MG63 (cell line): ENCODE measurements around the gene NOBOX. TPM values are rescaled to one million over a fixed set of nuclear protein-coding genes. Genes with fewer than 3 reads are reported as not detected.
"Not testable (repeated sequence)": the region's sequence is repeated elsewhere in the genome, so short reads cannot be mapped to it uniquely, and the experiment has no call there.

ENCODE experiments used
- DNase-seq: peaks from one replicate; pipeline ENCODE4 v3.0.0-alpha.2; 2020
- H3K27me3 ChIP-seq: fragments of 250-450 bp; sonication (Bioruptor Pico); 2 replicates; pipeline ENCODE4 v1.5.1; 2020; ENCODE audit warnings: mild to moderate bottlenecking, moderate library complexity
- H3K36me3 ChIP-seq: fragments of 250-450 bp; sonication (Bioruptor Pico); 2 replicates; pipeline ENCODE4 v1.5.1; 2020; ENCODE audit warnings: mild to moderate bottlenecking, moderate library complexity
- H3K4me3 ChIP-seq: fragments of 250-450 bp; sonication (Bioruptor Pico); 2 replicates; pipeline ENCODE4 v1.5.1; 2020; ENCODE audit warnings: mild to moderate bottlenecking, moderate library complexity
- H3K9me3 ChIP-seq: fragments of 250-450 bp; sonication (Bioruptor Pico); 2 replicates; pipeline ENCODE4 v1.5.1; 2020; ENCODE audit warnings: mild to moderate bottlenecking, moderate library complexity
- total RNA-seq: library from RNA; depleted of rRNA; stranded (reverse); fragments of >200 nt; shearing (Covaris generic); gene quantifications from 2 replicates; pipeline ENCODE4 v1.2.3, GENCODE V29; 2014; ENCODE audit warnings: low replicate concordance

NOBOX gene
- total RNA-seq, 1 experiment from 2014 or later, result not detected

GRCh38 chr7:144401490-144401889, 2.0 kb downstream of the NOBOX start:
- Histone ChIP-seq H3K27me3 (no peaks in the 10 kb centered on the region), H3K9me3 (no peaks in the 10 kb centered on the region), H3K4me3 (no peak overlapping the region), H3K36me3 (no peaks in the 10 kb centered on the region)
- no peak for DNase-seq

DNA sequence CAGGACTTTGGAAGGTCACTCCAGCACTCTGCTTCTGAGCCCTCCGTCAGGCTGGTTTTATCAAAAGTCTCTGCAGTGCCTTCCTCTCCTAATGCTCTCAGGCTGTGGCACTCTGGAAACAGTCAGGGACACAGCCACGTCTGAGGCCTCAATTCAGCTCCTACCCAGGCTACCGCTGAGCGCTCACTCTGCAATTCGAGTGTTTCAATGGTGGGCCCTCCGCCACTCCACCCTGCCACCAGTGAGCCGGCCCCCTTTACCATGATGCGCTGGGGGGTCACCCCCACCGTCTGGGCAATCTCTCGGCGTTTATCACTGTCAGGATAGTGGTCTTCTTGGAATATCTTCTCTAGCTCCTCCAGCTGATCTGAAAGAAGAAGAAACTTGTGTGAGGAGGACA, 3.5 kb downstream of the NOBOX start:
- no peak for DNase-seq
- H3K9me3 ChIP-seq, result no peaks in the 10 kb centered on the region
- H3K4me3 ChIP-seq, result no peak overlapping the region
- no peaks in the 10 kb centered on the region for H3K27me3 ChIP-seq
- H3K36me3 ChIP-seq, result no peaks in the 10 kb centered on the region

GRCh38 chr7:144398911-144399310, 4.6 kb downstream of the NOBOX start:
- Histone ChIP-seq H3K27me3 (no peaks in the 10 kb centered on the region), H3K9me3 (no peaks in the 10 kb centered on the region)
- no peak for DNase-seq

GRCh38 chr7:144398291-144398690, 5.2 kb downstream of the NOBOX start:
- no peaks in the 10 kb centered on the region for H3K36me3 ChIP-seq

More at GRCh38 chr7:144398911-144399310, 4.6 kb downstream of the NOBOX start:
- Histone ChIP-seq H3K4me3 (no peak overlapping the region), H3K36me3 (no peaks in the 10 kb centered on the region)

GRCh38 chr7:144397086-144397485, 6.4 kb downstream of the NOBOX start:
- DNase-seq, result no peak
- Histone ChIP-seq H3K9me3 (no peaks in the 10 kb centered on the region), H3K36me3 (no peaks in the 10 kb centered on the region), H3K4me3 (no peak overlapping the region), H3K27me3 (no peaks in the 10 kb centered on the region)

More at GRCh38 chr7:144398291-144398690, 5.2 kb downstream of the NOBOX start:
- Histone ChIP-seq H3K27me3 (no peaks in the 10 kb centered on the region), H3K4me3 (no peak overlapping the region), H3K9me3 (no peaks in the 10 kb centered on the region)
- no peak for DNase-seq

GRCh38 chr7:144391823-144392255, 11.7 kb downstream of the NOBOX start:
- Histone ChIP-seq H3K36me3 (no peaks in the 10 kb centered on the region), H3K27me3 (no peaks in the 10 kb centered on the region), H3K4me3 (no peak overlapping the region), H3K9me3 (no peaks in the 10 kb centered on the region)
- DNase-seq, result no peak

GRCh38 chr7:144391014-144391413, 12.5 kb downstream of the NOBOX start:
- no peak for DNase-seq

GRCh38 chr7:144390481-144390880, 13.0 kb downstream of the NOBOX start:
- Histone ChIP-seq H3K36me3 (no peaks in the 10 kb centered on the region), H3K4me3 (no peak overlapping the region), H3K9me3 (no peaks in the 10 kb centered on the region), H3K27me3 (no peaks in the 10 kb centered on the region)
- no peak for DNase-seq

More at GRCh38 chr7:144391014-144391413, 12.5 kb downstream of the NOBOX start:
- H3K4me3 ChIP-seq, result no peak overlapping the region
- no peaks in the 10 kb centered on the region for H3K36me3 ChIP-seq
- no peaks in the 10 kb centered on the region for H3K9me3 ChIP-seq
- no peaks in the 10 kb centered on the region for H3K27me3 ChIP-seq

GRCh38 chr7:144388950-144389349, 14.5 kb downstream of the NOBOX start:
- no peak for DNase-seq
- Histone ChIP-seq H3K36me3 (no peaks in the 10 kb centered on the region), H3K9me3 (no peaks in the 10 kb centered on the region), H3K4me3 (no peak overlapping the region), H3K27me3 (no peaks in the 10 kb centered on the region)

GRCh38 chr7:144386741-144387140, 16.8 kb downstream of the NOBOX start:
- H3K27me3 ChIP-seq, result no peaks in the 10 kb centered on the region

GRCh38 chr7:144384555-144385245, 18.8 kb downstream of the NOBOX start:
- no peaks in the 10 kb centered on the region for H3K27me3 ChIP-seq
- H3K4me3 ChIP-seq, result no peak overlapping the region
- H3K36me3 ChIP-seq, result no peaks in the 10 kb centered on the region
- DNase-seq, result peak; percentile 12
- H3K9me3 ChIP-seq, result no peaks in the 10 kb centered on the region

More at GRCh38 chr7:144386741-144387140, 16.8 kb downstream of the NOBOX start:
- no peak for DNase-seq
- Histone ChIP-seq H3K4me3 (no peak overlapping the region), H3K36me3 (no peaks in the 10 kb centered on the region), H3K9me3 (no peaks in the 10 kb centered on the region)

DNA sequence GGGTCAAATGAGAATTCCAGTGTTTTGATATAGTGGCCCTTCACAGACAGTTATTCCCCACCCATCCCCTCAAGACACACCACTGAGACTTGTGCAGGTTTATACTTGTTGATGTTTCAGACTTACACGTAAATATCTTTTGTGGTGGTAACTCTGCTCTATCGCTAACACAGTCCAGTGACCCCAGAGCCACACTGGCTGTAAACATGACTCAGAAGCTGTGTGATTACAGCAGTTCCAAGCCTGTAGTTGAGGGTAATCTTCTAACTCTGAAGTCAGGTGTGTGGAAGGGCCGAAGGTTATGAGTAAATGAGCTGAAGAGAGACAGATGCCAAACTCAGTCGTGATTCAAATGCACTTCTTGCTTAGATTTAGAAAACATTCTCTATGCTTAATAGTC, 19.4 kb downstream of the NOBOX start:
- Histone ChIP-seq H3K36me3 (no peaks in the 10 kb centered on the region), H3K27me3 (no peaks in the 10 kb centered on the region), H3K4me3 (no peak overlapping the region), H3K9me3 (no peaks in the 10 kb centered on the region)
- DNase-seq, result no peak

- no peak overlapping the region for H3K4me3 ChIP-seq
- no peaks in the 10 kb centered on the region for H3K27me3 ChIP-seq
- no peaks in the 10 kb centered on the region for H3K9me3 ChIP-seq
- H3K36me3 ChIP-seq, result no peaks in the 10 kb centered on the region
- no peak for DNase-seq
Observed at GRCh38 chr7:144379776-144380384, 23.6 kb downstream of the NOBOX start.

DNA sequence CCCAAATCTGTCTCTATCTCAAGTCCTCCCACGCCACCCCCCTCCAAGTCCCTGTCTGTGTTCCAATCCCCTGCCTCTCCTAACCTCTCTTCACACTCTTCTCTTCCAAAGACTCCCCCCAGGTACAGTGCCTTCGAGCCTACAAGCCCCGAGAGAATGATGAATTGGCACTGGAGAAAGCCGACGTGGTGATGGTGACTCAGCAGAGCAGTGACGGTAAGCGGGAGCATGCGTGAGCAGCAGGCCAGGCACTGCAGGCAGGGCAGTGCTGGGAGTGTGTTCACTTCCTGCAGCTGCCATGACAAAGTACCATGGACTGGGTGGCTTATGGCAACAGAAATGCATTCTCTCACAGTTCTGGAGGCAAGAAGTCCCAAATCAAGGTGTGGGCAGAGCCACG, 24.8 kb downstream of the NOBOX start:
- H3K36me3 ChIP-seq, result no peaks in the 10 kb centered on the region
- H3K4me3 ChIP-seq, result no peak overlapping the region
- no peak for DNase-seq
- H3K27me3 ChIP-seq, result no peaks in the 10 kb centered on the region
- no peaks in the 10 kb centered on the region for H3K9me3 ChIP-seq

- not testable (repeated sequence) for DNase-seq, H3K9me3 ChIP-seq, H3K27me3 ChIP-seq, H3K4me3 ChIP-seq, H3K36me3 ChIP-seq
Observed at GRCh38 chr7:144369221-144369620, 34.3 kb downstream of the NOBOX start.

GRCh38 chr7:144367250-144367649, 36.2 kb downstream of the NOBOX start:
- H3K9me3 ChIP-seq, H3K4me3 ChIP-seq, H3K36me3 ChIP-seq, DNase-seq, H3K27me3 ChIP-seq: not testable (repeated sequence)

GRCh38 chr7:144365523-144365922, 38.0 kb downstream of the NOBOX start:
- not testable (repeated sequence) for H3K4me3 ChIP-seq, DNase-seq, H3K27me3 ChIP-seq, H3K36me3 ChIP-seq, H3K9me3 ChIP-seq

GRCh38 chr7:144362061-144362460, 41.4 kb downstream of the NOBOX start:
- not testable (repeated sequence) for H3K27me3 ChIP-seq, H3K4me3 ChIP-seq, DNase-seq, H3K9me3 ChIP-seq, H3K36me3 ChIP-seq
